Measurements from ENCODE around the gene QRICH1. TPM values are rescaled to one million over a fixed set of nuclear protein-coding genes. Genes with fewer than 3 reads are reported as not detected.

Gene QRICH1
- total RNA-seq, 4 donors from 2014 or later, result 66.2 to 171 (median 81.8) TPM

DNA sequence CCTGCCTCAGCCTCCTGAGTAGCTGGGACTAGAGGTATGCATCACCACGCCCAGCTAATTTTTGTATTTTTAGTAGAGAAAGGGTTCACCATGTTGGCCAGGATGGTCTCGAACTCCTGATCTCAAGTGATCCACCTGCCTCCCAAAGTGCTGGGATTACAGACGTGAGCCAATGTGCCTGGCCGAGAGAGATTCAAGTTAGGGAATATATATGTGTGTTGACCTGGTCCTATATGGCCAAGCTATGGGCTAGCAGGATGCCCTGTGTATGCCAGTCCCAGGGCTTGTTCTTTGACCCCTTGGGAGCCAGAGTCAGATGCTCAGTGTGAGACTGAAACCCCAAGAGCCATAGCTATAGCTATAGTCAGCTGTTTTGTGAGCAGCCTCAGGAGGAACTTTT, 70.1 kb downstream of the QRICH1 start:
- 63% methylated on average over 2 of the region's 4 CpGs; no CpG with 5 or more reads in 1 of the 2 donors for WGBS, 2 donors (ENCODE audit: low coverage in 1 of 2)
- ATAC-seq, result no peak
- Histone ChIP-seq H3K4me1 (peaks cover 0 to 78% (median 29%) of the 10 kb centered on the region in 3 donors), H3K27me3 (no peaks in the 10 kb centered on the region), H3K36me3 (peaks cover 0 to 49% of the 10 kb centered on the region in 2 donors), H3K27ac (no peak overlapping the region), H3K4me3 (no peak overlapping the region), H3K9me3 (no peaks in the 10 kb centered on the region)
- TF ChIP-seq, protein P1, sequence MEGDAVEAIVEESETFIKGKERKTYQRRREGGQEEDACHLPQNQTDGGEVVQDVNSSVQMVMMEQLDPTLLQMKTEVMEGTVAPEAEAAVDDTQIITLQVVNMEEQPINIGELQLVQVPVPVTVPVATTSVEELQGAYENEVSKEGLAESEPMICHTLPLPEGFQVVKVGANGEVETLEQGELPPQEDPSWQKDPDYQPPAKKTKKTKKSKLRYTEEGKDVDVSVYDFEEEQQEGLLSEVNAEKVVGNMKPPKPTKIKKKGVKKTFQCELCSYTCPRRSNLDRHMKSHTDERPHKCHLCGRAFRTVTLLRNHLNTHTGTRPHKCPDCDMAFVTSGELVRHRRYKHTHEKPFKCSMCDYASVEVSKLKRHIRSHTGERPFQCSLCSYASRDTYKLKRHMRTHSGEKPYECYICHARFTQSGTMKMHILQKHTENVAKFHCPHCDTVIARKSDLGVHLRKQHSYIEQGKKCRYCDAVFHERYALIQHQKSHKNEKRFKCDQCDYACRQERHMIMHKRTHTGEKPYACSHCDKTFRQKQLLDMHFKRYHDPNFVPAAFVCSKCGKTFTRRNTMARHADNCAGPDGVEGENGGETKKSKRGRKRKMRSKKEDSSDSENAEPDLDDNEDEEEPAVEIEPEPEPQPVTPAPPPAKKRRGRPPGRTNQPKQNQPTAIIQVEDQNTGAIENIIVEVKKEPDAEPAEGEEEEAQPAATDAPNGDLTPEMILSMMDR (IDR thresholded peaks at IDR 0.05), result no peak
- TF ChIP-seq EP300 (IDR thresholded peaks at IDR 0.05), result no peak
- TF ChIP-seq POLR2A (IDR thresholded peaks at IDR 0.05), result no peak
- TF ChIP-seq POLR2AphosphoS5 (IDR thresholded peaks at IDR 0.05), result no peak

DNA sequence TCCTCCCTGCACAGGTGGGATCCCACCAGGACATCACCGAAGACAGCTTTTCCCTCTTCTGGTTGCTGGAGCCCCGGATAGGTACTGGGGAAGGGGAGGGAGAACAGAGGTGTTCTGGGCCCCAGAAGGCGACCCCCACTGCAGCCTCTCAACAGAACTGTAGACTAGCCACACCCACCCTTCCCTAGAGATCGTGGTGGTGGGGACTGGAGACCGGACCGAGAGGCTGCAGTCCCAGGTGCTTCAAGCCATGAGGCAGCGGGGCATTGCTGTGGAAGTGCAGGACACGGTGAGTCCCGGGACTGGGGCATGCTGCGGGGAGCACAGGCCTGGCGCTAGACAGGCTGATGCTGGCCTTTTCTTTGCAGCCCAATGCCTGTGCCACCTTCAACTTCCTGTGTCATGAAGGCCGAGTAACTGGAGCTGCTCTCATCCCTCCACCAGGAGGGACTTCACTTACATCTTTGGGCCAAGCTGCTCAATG, 71.1 kb downstream of the QRICH1 start:
- 0 to 24% methylated on average over 1 to 3 of the region's 12 CpGs for WGBS, 2 donors (ENCODE audit: low coverage in 1 of 2)

DNA sequence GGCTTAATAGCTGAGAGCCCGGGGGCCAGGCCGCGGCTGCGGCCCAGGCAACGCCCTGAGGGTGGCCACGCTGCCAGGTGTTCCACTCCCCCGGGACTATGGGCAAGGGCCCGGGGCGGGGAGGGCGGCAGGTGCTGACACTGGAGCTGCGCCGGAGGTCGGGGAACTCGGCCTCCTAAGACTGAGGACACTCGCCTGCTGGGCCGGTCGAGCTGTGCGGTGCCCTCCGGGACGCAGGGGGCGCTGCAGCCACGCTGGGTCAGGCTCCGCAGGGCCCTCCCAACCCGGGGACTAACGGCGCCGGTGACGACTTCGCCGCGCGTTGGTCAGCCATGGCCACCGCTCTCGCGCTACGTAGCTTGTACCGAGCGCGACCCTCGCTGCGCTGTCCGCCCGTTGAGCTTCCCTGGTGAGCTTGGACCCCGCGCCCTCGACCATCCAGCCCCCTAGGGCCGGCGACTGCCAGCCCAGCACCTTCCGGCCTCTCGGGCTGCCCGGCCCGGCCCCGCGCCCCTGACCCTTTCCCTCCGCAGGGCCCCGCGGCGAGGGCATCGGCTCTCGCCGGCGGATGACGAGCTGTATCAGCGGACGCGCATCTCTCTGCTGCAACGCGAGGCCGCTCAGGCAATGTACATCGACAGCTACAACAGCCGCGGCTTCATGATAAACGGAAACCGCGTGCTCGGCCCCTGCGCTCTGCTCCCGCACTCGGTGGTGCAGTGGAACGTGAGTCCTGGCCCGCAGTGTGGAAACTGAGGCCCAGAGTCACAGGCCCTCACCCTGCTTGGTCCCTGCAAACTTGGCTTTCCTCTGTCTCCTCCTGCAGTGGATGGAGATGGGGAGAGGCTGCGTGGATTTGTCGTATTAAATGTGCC, 71.8 kb downstream of the QRICH1 start, which contains the start of gene NDUFAF3:
Gene NDUFAF3, plus strand, starts transcription at position 309 of the 875 bp plus-strand sequence. Its CDS starts 24 bp downstream, at position 333.
- Histone ChIP-seq H3K9me3 (no peaks in the 10 kb centered on the region), H3K36me3 (peaks cover 0 to 43% of the 10 kb centered on the region in 2 donors), H3K27ac (peak within 1 kb of the TSS; percentile 98 to 100 (median 100)), H3K27me3 (no peaks in the 10 kb centered on the region), H3K4me3 (peak within 1 kb of the TSS; percentile 52 to 96), H3K4me1 (peaks cover 0 to 74% (median 28%) of the 10 kb centered on the region in 3 donors)
- peak; percentile 95 for TF ChIP-seq POLR2AphosphoS5 (IDR thresholded peaks at IDR 0.05)
- TF ChIP-seq, protein P1 (IDR thresholded peaks at IDR 0.05), result peak in 3 of 4 experiments; percentile 97 to 99 (median 99)
- TF ChIP-seq POLR2A (IDR thresholded peaks at IDR 0.05), result peak; percentile 94 to 96
- no peak for TF ChIP-seq EP300 (IDR thresholded peaks at IDR 0.05)
- WGBS, 2 donors (ENCODE audit: low coverage in 1 of 2), result no CpG with 5 or more reads among the region's 83 CpGs
- peak; percentile 88 for ATAC-seq

More for the DNA sequence above, 71.1 kb downstream of the QRICH1 start:
- H3K27me3 ChIP-seq, result no peaks in the 10 kb centered on the region
- peak overlapping the region; percentile 52 to 96 for H3K4me3 ChIP-seq
- TF ChIP-seq POLR2A (IDR thresholded peaks at IDR 0.05) (no peak), EP300 (IDR thresholded peaks at IDR 0.05) (no peak), POLR2AphosphoS5 (IDR thresholded peaks at IDR 0.05) (no peak)
- TF ChIP-seq, protein P1 (IDR thresholded peaks at IDR 0.05), result no peak
- H3K36me3 ChIP-seq, result peaks cover 0 to 49% of the 10 kb centered on the region in 2 donors
- peak overlapping the region; percentile 98 to 100 (median 100) for H3K27ac ChIP-seq
- no peaks in the 10 kb centered on the region for H3K9me3 ChIP-seq
- no peak for ATAC-seq
- H3K4me1 ChIP-seq, result peaks cover 0 to 73% (median 22%) of the 10 kb centered on the region in 3 donors

DNA sequence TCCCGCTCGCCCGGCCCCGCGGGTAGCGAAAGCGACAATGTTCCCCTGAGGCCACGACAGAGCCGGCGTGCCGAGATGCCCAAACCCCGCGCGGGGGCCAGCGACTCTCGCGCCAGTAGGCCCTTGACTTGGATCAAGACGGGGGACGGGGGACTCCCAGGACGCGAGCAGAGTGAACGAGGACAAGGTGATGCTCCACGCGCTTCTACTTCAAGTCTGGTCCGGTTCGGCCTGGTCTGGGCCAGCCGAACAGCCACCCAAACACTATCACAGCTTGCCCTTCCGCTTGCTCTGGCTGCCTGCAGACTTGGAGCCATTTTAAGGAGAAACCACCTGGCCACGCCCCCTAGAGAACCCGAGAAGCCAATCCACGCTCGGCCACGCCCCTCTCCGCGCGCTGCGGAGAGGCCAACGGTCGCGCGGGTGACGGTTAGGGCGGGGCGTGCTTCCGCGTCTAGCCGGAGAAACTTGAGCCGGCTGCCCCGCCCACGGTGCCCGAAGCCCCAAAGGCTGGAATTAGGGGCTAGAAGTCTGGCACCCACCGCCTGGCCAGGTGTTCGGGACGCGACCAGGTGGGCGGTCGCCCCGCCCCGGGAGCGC, 72.6 kb downstream of the QRICH1 start:
- ATAC-seq, result peak; percentile 91
- Histone ChIP-seq H3K27ac (peak overlapping the region; percentile 98 to 100 (median 100)), H3K9me3 (no peaks in the 10 kb centered on the region), H3K4me1 (peaks cover 0 to 79% (median 28%) of the 10 kb centered on the region in 3 donors), H3K27me3 (no peaks in the 10 kb centered on the region), H3K4me3 (peak overlapping the region; percentile 52 to 96), H3K36me3 (peaks cover 0 to 40% of the 10 kb centered on the region in 2 donors)
- TF ChIP-seq, protein P1 (IDR thresholded peaks at IDR 0.05), result no peak
- TF ChIP-seq POLR2A (IDR thresholded peaks at IDR 0.05) (peak; percentile 95 to 97), POLR2AphosphoS5 (IDR thresholded peaks at IDR 0.05) (peak; percentile 96)
- WGBS, 2 donors (ENCODE audit: low coverage in 1 of 2), result no CpG with 5 or more reads among the region's 60 CpGs

Data from gastroesophageal sphincter (tissue), 4 donors.